Measurements from ENCODE around the gene IL11RA. TPM values are rescaled to one million over a fixed set of nuclear protein-coding genes. Genes with fewer than 3 reads are reported as not detected.
A peak's percentile ranks its signal among the peaks of the same experiment; 100 is the strongest.

Gene IL11RA
- total RNA-seq, 2 donors from 2014 or later: 12.6 to 34.2 TPM

DNA sequence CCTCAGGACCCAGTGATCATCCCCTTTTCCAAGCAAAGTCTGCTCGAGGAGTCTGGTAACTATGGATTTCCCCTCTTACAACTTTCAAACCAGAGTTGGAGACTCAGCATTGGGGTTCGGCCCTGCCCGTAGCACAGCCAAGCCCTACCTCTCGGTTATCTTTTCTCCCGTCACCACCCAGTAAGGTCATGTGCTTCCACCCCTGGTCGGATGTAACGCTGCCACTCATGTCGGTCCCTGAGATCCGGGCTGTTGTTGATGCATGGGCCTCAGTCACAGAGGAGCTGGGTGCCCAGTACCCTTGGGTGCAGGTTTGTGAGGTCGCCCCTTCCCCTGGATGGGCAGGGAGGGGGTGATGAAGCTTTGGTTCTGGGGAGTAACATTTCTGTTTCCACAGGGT, 4.3 kb upstream of the IL11RA start:
- intact Hi-C loops (cut with DNase I): no loop called here

DNA sequence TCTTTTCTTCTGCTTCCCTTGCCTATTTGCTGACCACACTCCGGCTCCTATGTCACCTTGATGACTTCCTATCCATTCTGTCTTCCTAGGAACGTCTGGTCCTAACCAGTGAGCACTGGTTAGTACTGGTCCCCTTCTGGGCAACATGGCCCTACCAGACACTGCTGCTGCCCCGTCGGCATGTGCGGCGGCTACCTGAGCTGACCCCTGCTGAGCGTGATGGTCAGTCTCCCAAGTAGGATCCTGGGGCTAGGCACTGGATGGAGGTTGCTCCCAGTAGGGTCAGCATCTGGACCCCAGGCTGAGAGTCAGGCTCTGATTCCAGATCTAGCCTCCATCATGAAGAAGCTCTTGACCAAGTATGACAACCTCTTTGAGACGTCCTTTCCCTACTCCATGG, 3.3 kb upstream of the IL11RA start:
- intact Hi-C loops (cut with DNase I): no loop called here
- peak; percentile 75 for DNase-seq (ENCODE audit: low spot score)

More for the DNA sequence above, 4.3 kb upstream of the IL11RA start:
- DNase-seq (ENCODE audit: low spot score): peak; percentile 48

DNA sequence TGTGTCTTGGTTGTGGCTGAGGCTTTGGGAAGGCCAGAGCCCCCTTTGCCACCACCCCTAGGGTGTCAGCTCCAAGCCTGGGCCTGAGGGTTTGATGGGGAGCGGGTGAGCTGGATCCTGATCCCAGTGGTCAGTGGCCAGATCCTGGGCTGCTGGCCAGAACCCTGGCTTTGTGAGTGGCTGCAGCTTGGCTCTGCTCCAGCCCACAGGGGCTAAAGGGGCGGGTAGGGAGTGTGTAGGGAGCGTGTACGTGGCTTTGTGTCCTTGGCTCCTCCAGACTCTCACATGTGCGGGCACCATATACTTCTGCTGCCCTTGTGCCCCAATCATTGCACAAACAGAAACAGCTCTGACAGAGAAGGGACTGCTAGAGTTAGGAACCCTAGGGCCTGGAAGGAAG, 1.2 kb upstream of the IL11RA start:
- no peak for DNase-seq (ENCODE audit: low spot score)
- intact Hi-C loops (cut with DNase I): no loop called here

DNA sequence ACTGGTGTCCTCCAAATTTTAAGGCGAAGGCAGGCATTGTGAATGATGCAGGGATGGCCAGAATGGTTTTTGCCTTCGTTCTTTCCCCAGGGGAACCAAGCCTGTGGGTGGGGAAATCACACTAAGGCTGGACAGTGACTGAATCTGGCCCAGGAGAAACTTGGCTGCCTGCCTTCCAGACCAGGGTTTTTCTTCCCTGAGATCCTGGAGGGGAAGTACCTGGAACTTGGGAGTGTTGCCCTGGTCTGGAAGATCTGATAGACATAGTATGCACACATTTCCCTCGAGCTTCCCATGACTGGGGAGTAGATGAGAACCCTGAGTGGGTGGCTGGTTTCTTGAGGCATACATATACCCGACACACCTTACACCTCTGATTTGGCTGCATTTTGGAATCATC, 664 bp upstream of the IL11RA start:
- intact Hi-C loops (cut with DNase I): no loop called here
- no peak for DNase-seq (ENCODE audit: low spot score)

DNA sequence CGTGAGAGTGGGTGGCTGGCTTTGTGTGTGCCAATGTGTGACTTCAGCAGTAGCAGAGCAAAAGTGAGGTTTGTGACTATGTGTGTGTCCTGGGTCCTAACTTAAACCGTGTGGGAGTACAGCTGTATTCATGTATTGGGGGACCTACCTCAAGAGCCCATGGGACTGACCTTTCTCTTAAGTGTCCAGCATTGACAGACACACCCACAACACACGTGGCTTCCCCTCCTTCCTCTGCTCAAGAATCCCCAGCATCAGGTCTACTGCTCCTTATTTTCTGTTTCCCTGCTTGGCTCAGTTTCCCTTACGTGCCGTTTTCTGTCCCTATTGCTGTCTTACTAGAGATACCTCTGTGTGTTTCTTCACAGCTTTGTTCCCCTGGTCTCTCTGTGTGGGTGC, 616 bp downstream of the IL11RA start:
- no peak for DNase-seq (ENCODE audit: low spot score)
- intact Hi-C loops (cut with DNase I): no loop called here

DNA sequence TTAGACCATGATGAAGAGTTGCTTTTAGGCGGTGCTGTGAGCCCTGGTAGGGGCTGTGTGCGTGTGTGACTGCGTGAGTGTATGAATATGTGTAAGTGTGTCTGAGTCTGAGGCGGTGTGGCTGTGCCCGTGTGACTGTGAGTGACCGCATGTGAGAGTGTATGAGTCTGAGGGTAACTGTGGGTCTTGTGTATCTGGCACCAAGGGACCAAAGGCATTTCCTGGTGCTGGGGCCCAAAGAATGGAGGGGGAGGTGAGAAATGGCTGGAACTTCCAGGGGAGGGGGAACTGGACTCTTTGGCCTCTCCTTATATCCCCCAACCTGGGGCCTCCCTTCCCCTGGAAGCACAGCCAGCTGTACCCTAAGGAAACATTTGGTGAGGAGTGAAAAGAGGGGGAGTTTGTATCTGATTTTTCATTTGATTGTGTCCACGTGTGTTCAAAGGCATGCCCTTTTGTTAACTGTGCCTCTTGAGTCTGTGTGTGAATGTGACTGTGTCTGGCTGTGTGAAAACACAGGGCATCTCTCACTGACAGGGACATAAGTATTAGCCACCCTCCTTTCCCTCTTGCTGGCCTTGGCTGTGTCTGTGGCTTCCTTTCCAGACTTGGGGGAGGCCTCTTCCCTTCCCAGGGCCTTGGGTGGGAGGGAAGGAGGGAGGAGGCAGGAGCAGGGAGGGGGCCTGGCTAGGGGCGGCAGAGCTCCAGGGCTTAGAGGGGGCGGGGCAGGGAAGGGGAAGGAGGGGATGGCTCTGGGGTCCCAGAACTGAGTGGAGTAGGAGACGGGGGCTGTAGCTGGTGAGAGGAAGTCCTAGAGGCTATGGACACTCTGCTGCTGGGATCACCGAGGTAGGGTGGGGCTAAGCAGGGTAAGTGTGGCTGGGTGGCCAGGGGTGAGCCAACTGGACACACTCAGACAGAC, 1.4 kb downstream of the IL11RA start:
- DNase-seq (ENCODE audit: low spot score): no peak
- intact Hi-C loops (cut with DNase I): no loop called here

DNA sequence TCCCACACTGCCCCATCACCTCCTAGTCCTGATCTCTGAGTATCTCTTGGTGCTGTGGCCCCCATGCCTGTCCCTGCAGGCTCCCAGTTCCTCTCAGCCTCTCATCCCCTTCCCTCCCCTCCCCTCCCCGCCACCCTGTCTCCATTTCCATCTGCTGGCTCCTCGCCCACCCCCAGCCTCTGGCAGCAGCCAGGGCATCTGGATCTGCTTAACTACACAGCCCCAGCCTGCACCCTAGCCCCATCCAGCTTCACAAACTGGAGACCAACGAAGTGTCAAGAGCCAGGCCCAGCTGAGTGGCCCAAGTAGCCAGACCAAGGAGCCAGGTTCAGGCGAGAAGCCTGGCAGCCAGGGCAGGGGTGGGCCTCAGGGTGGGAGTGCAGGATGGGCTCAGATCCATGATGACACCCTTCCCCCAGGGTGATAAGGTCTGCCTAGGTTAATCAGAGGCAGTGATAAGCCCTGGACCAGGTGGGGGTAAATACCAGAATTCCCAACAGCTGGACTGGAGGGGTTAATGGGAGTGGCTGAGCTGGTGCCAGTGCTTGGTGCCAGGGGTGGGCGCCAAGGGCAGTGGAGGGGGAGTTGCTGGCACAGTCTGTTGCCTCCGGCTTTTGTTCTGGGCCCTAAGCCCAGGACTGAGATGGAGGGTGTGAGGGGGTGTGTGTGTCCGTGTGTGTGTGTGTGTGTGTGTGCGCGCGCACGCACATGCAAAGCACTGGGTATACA, 2.5 kb downstream of the IL11RA start:
- peak; percentile 85 for DNase-seq (ENCODE audit: low spot score)
- intact Hi-C loops (cut with DNase I): no loop called here

DNA sequence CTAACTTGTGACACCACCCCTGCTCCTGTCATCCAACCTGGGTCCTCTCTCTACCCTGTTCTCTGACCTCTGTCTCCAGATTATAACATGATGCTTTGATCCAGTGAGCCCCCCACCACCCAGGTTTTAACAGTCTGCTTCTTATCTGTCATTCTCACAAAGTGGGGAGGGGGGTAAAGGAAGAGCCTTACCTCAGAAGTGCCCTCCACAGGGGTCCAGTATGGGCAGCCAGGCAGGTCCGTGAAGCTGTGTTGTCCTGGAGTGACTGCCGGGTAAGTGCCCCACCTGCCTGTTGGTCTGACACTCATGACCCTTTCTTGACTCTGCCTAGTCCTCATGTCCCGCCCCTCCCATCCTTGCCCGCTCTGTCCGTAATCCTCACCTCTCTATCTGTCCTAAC, 3.4 kb downstream of the IL11RA start:
- intact Hi-C loops (cut with DNase I): no loop called here
- no peak for DNase-seq (ENCODE audit: low spot score)

DNA sequence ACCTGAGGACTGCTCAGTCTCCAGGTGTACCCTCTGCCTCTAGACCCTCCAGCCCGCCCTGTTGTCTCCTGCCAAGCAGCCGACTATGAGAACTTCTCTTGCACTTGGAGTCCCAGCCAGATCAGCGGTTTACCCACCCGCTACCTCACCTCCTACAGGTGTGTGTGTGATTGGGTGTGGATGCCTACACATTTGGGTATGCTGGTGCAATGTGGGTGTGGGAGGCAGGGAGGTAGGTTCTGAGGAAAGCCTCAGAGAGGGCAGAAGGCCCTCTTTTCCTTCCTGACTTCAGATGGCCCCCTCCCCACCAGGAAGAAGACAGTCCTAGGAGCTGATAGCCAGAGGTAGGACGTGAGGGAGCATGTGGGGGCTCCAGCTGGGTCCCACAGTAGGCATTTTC, 5.0 kb downstream of the IL11RA start:
- no peak for DNase-seq (ENCODE audit: low spot score)
- intact Hi-C loops (cut with DNase I): no loop called here

DNA sequence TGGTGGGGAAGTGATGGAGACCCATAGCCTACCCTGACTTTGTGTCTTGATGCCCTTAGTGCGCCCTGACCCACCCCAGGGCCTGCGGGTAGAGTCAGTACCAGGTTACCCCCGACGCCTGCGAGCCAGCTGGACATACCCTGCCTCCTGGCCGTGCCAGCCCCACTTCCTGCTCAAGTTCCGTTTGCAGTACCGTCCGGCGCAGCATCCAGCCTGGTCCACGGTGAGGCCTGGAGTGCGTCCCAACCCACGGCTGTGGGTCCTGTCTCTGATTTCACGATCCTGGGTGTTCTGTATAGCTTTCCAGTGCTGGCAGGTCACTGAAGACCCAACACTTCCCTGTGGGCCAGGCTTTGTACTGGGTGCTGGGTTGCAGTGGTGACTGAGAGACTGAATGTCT, 6.5 kb downstream of the IL11RA start:
- DNase-seq (ENCODE audit: low spot score): no peak
- intact Hi-C loops (cut with DNase I): no loop called here

DNA sequence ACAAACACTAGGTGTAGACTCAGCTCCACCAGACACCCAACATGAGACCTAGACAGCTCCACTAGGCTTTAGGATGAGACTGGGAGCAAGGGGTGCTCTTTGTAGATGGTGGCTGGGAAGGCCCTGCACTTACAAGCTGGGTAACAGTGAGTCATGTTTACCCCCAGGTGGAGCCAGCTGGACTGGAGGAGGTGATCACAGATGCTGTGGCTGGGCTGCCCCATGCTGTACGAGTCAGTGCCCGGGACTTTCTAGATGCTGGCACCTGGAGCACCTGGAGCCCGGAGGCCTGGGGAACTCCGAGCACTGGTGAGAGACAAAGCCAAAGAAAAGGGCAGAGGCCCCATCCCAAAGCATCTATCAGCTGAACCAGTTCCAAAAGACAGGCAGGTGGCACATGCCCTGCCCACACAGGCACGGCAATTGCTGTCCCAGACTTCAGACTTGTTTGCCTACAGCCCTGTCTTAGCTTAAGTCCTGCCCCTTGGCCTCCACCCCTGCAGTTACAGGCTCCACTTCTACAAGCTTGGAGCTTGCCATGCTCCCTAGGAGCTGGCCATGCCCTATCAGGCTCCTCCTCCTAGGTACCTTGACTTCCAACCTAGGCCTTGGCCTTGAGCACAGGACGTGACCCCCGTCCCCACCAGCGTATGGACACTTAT, 7.7 kb downstream of the IL11RA start:
- no peak for DNase-seq (ENCODE audit: low spot score)
- intact Hi-C loops (cut with DNase I): no loop called here

DNA sequence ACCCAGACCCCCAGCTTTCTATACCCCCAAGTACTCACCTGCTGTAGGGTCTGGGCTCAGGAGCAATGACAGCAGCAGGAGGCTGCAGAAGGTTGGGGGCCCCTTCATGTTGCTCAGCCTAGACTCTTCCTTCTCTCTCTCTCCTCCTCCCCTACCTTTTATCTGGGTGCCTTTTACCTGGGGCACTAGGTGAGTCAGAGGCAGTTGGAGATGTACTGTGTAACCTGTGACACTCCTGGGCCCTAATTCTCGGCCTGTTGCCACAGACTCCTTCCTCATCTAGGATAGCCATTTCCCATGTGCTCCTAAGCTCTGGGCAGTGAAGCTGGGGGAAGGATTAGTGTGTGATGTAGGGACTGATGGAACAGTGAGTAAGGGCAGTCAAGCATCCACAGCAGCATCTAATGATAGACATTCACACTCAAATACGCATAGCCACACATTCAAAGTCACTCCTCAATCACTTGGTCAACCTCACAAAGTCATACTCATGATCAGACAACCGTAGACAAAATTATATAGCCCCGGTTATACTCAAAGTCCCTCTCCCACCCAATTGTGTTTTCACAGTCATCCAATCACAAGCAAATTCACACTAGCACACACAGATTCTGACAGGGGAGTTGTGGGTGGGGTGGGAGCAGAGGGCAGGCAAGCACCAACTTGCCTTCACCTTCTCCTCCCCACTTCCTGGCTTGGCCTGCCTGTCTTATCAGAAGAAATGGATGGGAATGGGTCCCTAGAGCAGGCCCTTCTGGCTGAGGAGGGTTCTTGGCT, 10.7 kb downstream of the IL11RA start, which contains the start of gene CCL27:
Gene CCL27 (minus strand): TSS at position 132 of the 777 bp plus-strand sequence. CDS start 24 bp downstream, at position 108.
- intact Hi-C loops (cut with DNase I): no loop called here
- no peak for DNase-seq (ENCODE audit: low spot score)

DNA sequence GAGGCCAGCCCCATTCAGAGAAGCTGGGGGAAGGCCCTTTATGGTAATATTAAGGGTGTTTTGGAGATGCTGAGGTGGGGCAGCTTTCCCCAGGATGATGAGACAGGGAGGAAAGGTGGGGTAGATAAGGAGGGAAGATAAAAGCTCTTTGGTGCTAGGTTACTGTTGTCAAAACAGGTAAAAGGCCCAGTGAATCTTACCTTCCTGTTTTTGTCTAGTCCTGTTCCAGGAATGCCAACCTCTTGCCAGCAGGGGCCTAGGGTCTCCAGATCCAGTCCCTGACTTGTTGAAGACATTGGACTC, 11.3 kb downstream of the IL11RA start:
- DNase-seq (ENCODE audit: low spot score): no peak
- intact Hi-C loops (cut with DNase I): no loop called here

DNA sequence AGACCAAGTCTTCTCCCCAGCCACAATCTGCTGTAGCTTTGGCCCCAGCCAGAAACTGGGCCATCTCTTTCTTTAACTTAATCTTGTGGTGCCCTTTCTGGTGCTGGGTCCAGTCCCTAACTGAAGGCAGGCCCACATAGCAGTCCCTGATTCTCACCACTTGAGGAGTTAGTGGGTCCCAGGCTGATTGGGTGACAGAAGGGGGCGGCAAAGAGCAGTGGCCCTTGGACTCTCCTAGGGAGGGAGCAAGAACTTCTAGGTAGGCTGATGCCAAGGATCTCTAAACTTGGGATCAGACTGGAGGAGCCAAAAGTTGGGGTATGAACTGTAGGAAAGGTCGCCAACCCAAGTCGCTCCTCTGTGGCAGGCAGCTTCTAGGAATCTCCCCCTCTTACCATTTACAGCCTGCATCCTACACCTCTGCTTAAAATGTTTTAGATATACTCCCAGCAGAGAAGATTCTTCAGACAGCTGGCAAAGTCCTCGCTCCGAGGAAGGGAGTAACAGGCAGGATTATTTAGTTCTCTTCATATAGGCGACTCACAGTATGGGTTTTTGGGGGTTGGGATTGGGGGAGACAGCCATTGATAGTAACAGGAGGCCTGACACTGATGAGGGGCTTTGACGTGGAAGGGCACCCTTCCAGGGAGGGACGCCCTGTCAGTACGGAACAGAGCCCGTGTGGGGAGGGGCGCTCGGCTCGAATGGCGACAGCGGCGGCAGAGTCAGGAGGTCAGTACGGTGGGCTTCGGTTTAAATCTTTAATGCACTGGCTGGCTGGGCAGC, 12.5 kb downstream of the IL11RA start:
- DNase-seq (ENCODE audit: low spot score): peak; percentile 95
- intact Hi-C loops (cut with DNase I): no loop called here

DNA sequence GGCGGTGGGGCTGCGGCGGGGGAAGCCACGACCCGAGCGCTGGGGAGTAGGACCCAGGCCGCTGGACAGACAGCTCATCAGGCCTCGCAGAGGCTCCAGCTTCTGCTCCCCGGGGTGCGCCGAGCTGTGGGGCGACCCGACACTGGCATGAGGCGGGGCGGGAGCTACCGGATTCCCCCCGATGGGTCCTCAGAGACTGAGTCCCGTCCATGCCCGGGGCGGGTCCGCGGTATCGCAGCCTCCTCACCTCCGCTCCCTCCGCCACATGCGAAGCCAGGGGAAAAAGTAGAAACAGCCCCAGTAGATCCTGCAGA, 13.0 kb downstream of the IL11RA start:
- no peak for DNase-seq (ENCODE audit: low spot score)
- intact Hi-C loops (cut with DNase I): no loop called here

DNA sequence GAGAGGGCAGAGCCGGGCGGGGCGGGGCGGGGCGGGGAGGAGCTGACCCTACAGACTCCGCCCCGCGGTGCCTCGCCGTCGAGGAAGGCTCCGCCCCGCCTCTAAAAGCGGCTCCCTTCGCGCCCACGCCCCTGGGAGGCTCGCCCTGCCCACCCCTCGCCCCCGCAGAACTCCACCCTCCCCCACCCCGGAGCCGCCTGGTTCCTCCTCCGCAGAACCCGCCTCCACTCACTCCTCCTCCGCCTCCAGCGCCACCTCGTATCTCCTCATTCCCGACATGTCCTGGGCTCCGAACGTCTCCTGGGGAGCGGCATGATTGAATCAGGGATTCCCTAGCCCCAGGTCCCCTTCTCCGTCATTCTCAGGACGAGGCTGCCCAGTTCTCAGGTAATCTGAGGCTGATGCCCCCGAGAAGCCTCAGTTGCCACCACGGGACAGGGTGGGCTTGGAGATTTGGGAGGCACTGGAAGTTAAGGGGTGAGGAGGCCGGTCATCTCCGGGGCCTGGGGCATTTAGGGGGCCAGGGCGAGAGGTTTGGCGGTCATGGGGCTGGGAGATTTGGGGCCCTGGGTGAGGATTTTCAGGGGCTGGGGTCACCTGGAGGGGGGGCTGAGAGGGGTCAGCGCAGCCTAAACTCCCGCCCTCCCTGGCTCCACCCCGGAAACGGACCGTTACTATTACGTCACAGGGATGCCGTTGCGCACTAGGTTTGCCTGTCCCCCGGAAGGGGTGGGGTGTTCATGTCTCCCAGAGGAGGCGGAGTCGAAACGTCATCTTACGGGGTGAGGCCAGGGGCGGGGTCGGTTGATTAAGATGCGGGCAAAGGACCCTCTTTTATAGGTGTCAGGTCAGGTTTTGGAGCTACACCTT, 13.6 kb downstream of the IL11RA start:
- intact Hi-C loops (cut with DNase I): no loop called here
- peak; percentile 98 for DNase-seq (ENCODE audit: low spot score)

DNA sequence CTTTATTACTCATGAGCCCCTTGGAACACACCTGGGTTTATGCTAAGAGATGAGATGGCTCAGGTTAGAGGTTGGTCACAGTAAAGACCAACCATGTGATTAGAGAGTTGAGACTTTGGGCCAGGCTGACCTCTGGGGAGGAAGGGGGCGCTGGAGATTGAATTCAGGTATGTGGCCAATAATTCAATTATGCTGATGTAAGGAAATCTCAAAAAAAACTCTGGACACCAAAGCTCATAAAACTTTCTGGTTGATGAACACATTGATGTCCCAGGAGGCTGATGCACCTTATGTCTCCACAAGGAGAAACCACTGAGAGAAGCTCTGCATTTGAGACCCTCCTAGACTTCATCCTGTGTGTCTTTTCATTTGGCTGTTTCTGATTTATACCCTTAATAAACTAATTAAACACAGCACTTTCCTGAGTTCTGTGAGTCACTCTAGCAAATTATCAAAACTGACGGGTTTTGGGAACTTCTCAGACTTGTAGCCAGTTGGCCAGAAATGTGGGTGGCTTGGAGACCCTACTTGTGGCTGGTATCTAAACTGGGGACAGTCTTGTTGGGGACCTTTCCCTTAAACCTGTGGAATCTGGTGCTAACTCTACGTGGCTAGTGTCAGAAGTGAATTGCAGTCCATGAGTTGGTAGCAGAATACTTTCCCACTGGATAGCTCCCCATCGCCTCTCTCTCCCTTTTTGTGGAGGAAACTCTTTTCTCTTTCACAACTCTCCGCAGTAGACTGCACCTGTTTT, 18.0 kb downstream of the IL11RA start:
- intact Hi-C loops (cut with DNase I): no loop called here
- no peak for DNase-seq (ENCODE audit: low spot score)
